Hepatocyte (in vitro differentiated cells): ENCODE data around the gene TCN2.

ENCODE experiments used
- CTCF ChIP-seq: fragments of 200-600 bp; sonication (generic); IDR thresholded peaks from 2 replicates; pipeline ENCODE4 v1.5.1; 2016; ENCODE audit warnings: antibody characterized with exemption, mild to moderate bottlenecking; ENCODE audit not compliant: poor library complexity
- EZH2 ChIP-seq: fragments of 200-600 bp; sonication (generic); IDR thresholded peaks from 2 replicates; pipeline ENCODE4 v1.6.1; 2016; ENCODE audit warnings: antibody characterized with exemption, mild to moderate bottlenecking, borderline replicate concordance
- EZH2phosphoT487 ChIP-seq: fragments of 200-600 bp; sonication (generic); IDR thresholded peaks from one replicate; pipeline ENCODE4 v1.6.1; 2018; ENCODE audit warnings: antibody characterized with exemption, mild to moderate bottlenecking, low read depth, moderate library complexity; ENCODE audit not compliant: unreplicated experiment, severe bottlenecking

GRCh38 chr22:30673136-30673535 lies 66.2 kb downstream of the TCN2 start:
- no peak for TF ChIP-seq CTCF
- no peak for TF ChIP-seq EZH2
- no peak for TF ChIP-seq EZH2phosphoT487
